Measurements from ENCODE around the gene C6orf132. TPM values are rescaled to one million over a fixed set of nuclear protein-coding genes. Genes with fewer than 3 reads are reported as not detected.
"Not testable (repeated sequence)": the region's sequence is repeated elsewhere in the genome, so short reads cannot be mapped to it uniquely, and the experiment has no call there.

Gene C6orf132
- total RNA-seq, 1 donor, result 2.9 TPM

GRCh38 chr6:42173101-42173500, 30.7 kb upstream of the C6orf132 start, which contains the start of gene GUCA1A:
Gene GUCA1A (plus strand): TSS chr6:42173364. CDS start chr6:42173614, 250 bp downstream.
- TF ChIP-seq CTCF (IDR thresholded peaks at IDR 0.05; ENCODE audit: extremely low read depth, low read depth, low read length), result no peak
- Histone ChIP-seq H3K4me1 (ENCODE audit: insufficient read depth, low read length) (no peaks in the 10 kb centered on the region), H3K27me3 (ENCODE audit: insufficient read depth, low read length) (no peaks in the 10 kb centered on the region), H3K4me2 (ENCODE audit: insufficient read depth, low read length) (no peak within 1 kb of the TSS), H3K36me3 (ENCODE audit: insufficient read depth, low read length) (no peaks in the 10 kb centered on the region), H3K79me2 (ENCODE audit: insufficient read depth, low read length) (no peaks in the 10 kb centered on the region), H2AFZ (ENCODE audit: low read length) (no peak within 1 kb of the TSS), H3K4me3 (ENCODE audit: insufficient read depth, low read length) (no peak within 1 kb of the TSS), H3K27ac (ENCODE audit: low read depth, low read length) (no peak within 1 kb of the TSS), H4K20me1 (ENCODE audit: insufficient read depth, low read length) (no peaks in the 10 kb centered on the region), H3K9me3 (ENCODE audit: low read depth, low read length) (no peaks in the 10 kb centered on the region)
- no peak for DNase-seq (ENCODE audit: insufficient read length, low spot score, missing footprints)

DNA sequence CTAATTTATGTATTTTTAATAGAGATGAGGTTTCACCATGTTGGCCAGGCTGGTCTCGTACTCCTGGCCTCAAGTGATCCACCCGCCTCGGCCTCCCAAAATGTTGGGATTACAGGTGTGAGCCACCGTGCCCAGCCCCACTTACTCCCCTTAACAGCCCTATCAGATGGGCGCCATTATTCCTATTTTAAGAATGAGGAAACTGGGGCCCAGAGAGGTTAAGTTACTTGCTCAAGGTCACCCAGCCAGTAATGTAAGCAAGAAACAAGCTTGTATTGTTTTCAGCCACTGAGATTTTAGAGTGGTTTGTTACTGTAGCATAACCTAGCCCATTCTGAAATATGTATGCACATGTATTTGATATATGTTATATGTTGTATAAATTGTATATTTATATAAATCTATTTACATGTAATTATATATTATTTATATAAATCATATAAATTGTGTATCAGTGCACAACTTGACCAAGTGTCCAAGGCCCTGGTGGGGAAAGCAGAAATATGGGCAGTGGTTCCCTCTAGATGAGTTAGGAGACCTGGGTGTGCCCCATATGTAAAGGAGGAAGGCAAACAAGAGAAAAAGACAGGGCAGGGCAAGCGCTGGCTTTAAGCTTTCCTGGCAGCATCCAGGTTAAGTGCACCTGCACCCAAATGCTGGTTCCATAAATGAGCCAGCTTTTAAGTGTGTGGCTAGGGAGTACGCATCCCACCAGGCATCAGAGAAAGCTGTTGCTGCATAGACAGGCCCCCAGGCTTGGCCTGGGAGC, 29.6 kb upstream of the C6orf132 start:
- Histone ChIP-seq H4K20me1 (ENCODE audit: insufficient read depth, low read length) (no peaks in the 10 kb centered on the region), H3K79me2 (ENCODE audit: insufficient read depth, low read length) (no peaks in the 10 kb centered on the region), H3K27me3 (ENCODE audit: insufficient read depth, low read length) (no peaks in the 10 kb centered on the region), H3K4me2 (ENCODE audit: insufficient read depth, low read length) (no peak overlapping the region), H3K4me3 (ENCODE audit: insufficient read depth, low read length) (no peak overlapping the region), H3K27ac (ENCODE audit: low read depth, low read length) (no peak overlapping the region), H3K36me3 (ENCODE audit: insufficient read depth, low read length) (no peaks in the 10 kb centered on the region), H3K4me1 (ENCODE audit: insufficient read depth, low read length) (no peaks in the 10 kb centered on the region), H3K9me3 (ENCODE audit: low read depth, low read length) (no peaks in the 10 kb centered on the region), H2AFZ (ENCODE audit: low read length) (no peak overlapping the region)
- TF ChIP-seq CTCF (IDR thresholded peaks at IDR 0.05; ENCODE audit: extremely low read depth, low read depth, low read length), result no peak
- DNase-seq (ENCODE audit: insufficient read length, low spot score, missing footprints), result no peak

DNA sequence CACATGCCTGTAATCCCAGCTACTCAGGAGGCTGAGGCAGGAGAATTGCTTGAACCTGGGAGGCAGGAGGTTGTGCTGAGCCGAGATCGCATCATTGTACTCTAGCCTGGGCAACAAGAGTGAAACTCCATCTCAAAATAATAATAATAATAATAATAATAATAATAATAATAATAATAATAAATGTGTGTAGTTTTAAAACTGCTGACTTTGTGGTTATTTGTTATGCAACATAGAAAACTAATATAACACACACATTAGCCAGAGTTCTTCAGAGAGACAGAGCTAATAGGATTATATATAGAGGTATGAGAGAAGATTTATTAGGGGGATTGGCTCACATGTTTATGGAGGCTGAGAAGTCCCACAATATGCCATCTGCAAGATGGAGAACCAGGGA, 27.4 kb upstream of the C6orf132 start:
- H4K20me1 ChIP-seq (ENCODE audit: insufficient read depth, low read length); H3K4me3 ChIP-seq (ENCODE audit: insufficient read depth, low read length); H3K4me1 ChIP-seq (ENCODE audit: insufficient read depth, low read length); H2AFZ ChIP-seq (ENCODE audit: low read length); H3K27ac ChIP-seq (ENCODE audit: low read depth, low read length); DNase-seq (ENCODE audit: insufficient read length, low spot score, missing footprints); H3K36me3 ChIP-seq (ENCODE audit: insufficient read depth, low read length); H3K4me2 ChIP-seq (ENCODE audit: insufficient read depth, low read length); H3K79me2 ChIP-seq (ENCODE audit: insufficient read depth, low read length); H3K27me3 ChIP-seq (ENCODE audit: insufficient read depth, low read length); H3K9me3 ChIP-seq (ENCODE audit: low read depth, low read length): not testable (repeated sequence)

DNA sequence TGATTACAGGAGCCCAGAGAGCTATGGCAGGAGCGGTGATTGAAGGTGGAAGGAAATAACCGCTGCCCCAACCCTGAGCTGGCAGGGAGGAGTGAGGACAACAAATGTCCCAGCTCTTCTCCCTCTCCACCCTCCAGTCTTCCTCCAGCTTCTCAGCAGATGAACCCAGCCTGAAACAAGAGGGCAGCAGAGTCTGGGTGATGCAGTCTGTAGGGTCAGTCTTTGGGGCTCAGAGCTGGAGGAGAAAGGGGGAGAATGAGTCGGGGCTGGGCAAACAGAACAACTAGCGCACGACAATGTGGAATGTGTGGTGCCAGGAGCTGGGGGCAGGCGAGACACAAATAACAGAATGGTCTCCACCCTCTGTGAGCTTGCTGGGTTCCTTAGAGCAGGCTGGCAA, 26.2 kb upstream of the C6orf132 start:
- Histone ChIP-seq H4K20me1 (ENCODE audit: insufficient read depth, low read length) (no peaks in the 10 kb centered on the region), H3K36me3 (ENCODE audit: insufficient read depth, low read length) (no peaks in the 10 kb centered on the region), H3K9me3 (ENCODE audit: low read depth, low read length) (no peaks in the 10 kb centered on the region), H3K27ac (ENCODE audit: low read depth, low read length) (no peak overlapping the region), H3K27me3 (ENCODE audit: insufficient read depth, low read length) (no peaks in the 10 kb centered on the region), H2AFZ (ENCODE audit: low read length) (no peak overlapping the region), H3K4me1 (ENCODE audit: insufficient read depth, low read length) (peaks cover 9% of the 10 kb centered on the region), H3K4me2 (ENCODE audit: insufficient read depth, low read length) (no peak overlapping the region), H3K4me3 (ENCODE audit: insufficient read depth, low read length) (no peak overlapping the region), H3K79me2 (ENCODE audit: insufficient read depth, low read length) (no peaks in the 10 kb centered on the region)
- no peak for DNase-seq (ENCODE audit: insufficient read length, low spot score, missing footprints)
- TF ChIP-seq CTCF (IDR thresholded peaks at IDR 0.05; ENCODE audit: extremely low read depth, low read depth, low read length), result no peak
